A172 (cell line): Measurements from ENCODE around the gene FNBP1. TPM values are rescaled to one million over a fixed set of nuclear protein-coding genes. Genes with fewer than 3 reads are reported as not detected.
"Not testable (repeated sequence)": the region's sequence is repeated elsewhere in the genome, so short reads cannot be mapped to it uniquely, and the experiment has no call there.

Source experiments
- DNase-seq: peaks from one replicate; pipeline ENCODE4 v3.0.0-alpha.2; 2015; ENCODE audit warnings: low spot score
- total RNA-seq: library from RNA; depleted of rRNA; stranded (reverse); fragments of >200 nt; shearing (Covaris generic); gene quantifications from 2 replicates; pipeline ENCODE4 v1.2.3, GENCODE V29; 2014

FNBP1 gene
- total RNA-seq, 1 experiment from 2014 or later, result 28.4 TPM

DNA sequence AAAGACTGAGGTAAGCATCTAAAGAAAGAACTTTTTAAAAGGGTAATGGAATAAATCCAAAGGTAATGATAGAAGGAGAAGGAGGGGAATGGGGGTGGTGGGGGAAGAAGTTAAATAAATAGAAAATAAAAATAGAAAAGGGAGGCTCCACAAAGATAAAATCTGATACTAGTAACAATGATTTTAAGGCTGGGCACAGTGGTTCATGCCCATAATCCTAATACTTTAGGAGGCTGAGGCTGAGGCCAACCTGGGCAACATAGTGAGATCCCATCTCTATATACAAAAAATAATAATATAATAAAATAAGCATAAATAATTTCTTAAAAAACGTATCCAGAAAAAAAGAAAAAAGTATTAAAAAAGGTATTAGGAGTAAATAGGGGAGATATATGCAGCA lies 89.3 kb downstream of the FNBP1 start:
- DNase-seq, result no peak

- no peak for DNase-seq
Measured at GRCh38 chr9:129952337-129952736, 90.7 kb downstream of the FNBP1 start.

- no peak for DNase-seq
Measured at GRCh38 chr9:129949821-129950220, 93.2 kb downstream of the FNBP1 start.

GRCh38 chr9:129948626-129949025 lies 94.4 kb downstream of the FNBP1 start:
- DNase-seq, result not testable (repeated sequence)

GRCh38 chr9:129946246-129946995 lies 96.6 kb downstream of the FNBP1 start:
- DNase-seq, result no peak

GRCh38 chr9:129945314-129945713 lies 97.7 kb downstream of the FNBP1 start:
- DNase-seq, result no peak

DNA sequence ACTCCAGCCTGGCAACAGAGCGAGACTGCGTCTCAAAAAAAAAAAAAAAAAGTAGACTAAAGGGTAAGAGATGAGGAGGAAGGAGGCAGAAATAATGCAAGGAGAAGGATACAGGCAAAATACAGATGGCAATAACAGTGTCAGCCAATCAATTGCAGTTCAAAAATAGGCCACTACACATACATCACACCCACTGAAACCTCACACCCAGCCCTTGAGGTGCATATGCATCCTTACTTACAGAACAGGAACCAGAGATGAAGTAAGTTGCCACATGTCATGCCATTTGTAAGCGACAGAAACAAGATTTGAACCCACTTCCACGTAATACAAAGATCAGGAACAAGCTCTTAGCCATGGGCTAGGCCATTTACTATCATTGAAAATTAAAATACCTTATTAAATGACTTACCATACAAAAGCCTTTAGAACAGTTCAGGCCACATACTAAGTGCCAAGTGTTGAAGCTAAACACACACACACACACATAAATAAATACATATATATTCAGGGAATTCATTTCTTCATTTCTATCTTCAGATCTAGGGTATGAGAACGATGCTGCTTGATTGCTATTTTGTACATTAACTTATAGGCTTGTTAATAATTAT lies 98.4 kb downstream of the FNBP1 start:
- no peak for DNase-seq

DNA sequence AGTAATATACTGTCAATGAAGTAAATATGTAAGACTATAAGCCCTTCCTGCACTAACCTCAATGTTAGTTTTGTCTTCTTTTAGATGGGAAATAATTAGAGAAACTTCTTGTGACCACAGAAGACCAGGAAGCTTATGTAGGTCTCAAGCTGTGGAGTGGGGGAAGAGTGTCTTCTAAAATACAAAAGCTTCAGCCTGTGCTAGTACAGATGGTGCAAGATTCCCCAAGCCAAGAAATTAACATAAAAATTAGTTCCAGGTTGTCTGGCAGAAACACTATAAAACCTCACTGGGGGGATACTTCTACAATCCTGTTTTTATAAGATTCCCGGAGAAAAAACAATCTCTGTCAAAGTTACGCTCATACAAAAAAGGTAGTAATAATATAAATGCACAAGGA lies 103.6 kb downstream of the FNBP1 start:
- no peak for DNase-seq

GRCh38 chr9:129938291-129938979 lies 104.6 kb downstream of the FNBP1 start:
- no peak for DNase-seq

DNA sequence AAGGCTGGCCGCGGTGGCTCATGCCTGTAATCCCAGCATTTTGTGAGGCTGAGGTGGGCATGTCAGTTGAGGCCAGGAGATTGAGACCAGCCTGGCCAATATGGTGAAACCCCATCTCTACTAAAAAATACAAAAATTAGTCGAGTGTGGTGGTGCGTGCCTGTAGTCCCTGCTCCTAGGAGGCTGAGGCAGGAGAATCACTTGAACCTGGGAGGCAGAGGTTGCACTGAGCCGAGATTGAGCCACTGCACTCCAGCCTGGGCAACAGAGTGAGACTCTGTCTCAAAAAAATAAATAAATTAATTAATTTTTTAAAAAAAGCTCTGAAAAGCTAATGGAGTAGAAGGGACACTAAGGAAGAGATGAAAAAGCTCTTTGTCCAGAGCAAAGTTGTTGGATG lies 105.1 kb downstream of the FNBP1 start:
- not testable (repeated sequence) for DNase-seq

GRCh38 chr9:129936222-129936621 lies 106.8 kb downstream of the FNBP1 start:
- DNase-seq, result no peak

GRCh38 chr9:129934780-129935179 lies 108.2 kb downstream of the FNBP1 start:
- DNase-seq, result no peak

GRCh38 chr9:129934041-129934591 lies 108.9 kb downstream of the FNBP1 start:
- DNase-seq, result no peak

DNA sequence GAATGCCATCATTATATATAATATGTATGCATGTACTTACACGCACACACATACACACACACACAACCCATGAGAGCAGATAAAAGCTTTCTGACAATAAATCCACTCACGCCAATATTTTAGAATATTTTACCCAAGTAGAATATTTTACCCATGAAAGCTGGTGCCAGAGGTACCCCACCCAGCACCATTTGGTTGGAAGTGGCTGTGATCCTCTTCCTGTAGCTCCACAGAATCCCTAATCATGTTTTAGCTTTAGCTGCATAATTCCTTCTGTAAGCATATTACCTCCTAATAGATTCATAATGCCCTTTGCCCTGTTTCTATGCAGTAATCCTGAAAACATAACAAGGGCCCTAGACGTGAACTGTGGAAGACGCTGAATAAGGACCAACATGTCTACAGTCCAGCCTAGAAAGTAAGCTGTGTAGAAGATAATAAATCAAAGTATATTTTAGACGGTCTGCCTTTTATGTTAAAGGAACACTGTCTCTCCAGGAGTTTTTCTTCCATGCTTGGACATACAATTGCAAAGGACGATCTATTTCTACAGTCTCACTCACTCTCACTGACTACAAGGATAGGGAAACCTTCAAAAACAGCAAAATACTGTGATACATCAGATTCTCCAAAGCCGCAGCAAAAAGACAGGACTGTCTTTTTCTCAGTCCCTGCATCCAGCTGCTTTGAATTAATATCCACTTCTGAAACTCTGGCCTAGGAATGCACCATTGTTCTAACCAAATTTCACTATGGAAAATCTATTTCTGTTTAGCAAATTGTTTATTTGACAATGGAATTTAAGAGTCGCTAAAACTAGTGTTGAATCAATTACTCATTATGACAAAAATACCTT lies 109.6 kb downstream of the FNBP1 start:
- no peak for DNase-seq

DNA sequence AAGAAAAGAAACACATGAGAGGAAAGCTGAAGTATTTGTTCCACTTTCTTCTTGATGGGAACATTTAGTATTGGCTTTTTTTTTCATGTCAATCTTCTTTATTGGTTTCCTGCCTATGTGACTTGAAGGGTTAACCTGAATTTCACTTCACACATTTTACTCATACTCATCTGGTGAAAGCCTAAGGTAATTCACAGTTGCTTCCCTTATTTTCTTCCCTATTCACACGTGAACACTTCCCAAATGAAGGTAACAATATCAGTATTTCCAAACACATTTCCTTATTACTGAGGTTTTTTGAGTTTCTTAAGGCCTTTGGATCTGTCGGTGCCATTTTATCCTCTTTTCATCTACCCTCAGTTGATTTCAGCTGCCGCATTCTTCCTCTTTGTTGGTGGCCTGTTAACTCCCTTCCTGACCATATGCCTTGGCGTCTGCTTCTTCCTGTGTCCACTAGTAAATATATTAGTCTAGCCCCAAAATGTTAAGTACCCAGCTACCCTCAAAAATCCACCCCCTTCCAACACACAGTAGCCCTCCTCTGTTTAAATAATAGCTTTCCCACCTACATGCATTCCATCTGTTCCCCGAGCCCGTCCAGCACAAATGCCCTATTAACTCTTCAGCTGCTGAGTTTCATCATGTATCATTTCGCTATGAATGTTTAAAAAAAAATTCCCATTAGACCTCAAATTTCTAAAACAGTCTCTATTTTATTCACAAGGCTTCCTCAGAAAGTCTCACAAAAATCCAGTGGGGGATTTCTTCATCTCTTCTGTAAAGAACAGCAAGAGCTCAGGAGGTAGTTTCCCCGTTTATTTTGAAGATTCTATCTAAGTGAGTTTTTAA lies 110.5 kb downstream of the FNBP1 start:
- no peak for DNase-seq

DNA sequence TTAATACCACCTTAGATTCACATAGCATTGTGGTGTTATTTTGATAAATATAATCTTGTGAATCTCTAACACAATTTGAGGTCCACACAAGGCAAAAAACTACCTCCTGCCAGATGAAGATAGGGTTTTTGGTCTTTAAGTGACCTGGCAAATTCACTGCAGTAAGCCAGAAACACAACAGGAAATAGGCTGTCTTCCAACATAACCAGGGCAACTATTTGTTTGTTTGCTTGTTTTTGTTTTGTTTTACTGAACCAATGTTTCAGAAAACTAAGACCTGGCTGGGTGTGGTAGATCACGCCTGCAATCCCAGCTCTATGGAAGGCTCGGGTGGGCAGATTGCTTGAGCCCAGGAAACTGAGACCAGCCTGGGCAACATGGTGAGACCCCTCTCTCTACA lies 112.2 kb downstream of the FNBP1 start:
- DNase-seq, result no peak

- no peak for DNase-seq
Measured at GRCh38 chr9:129929496-129930125, 113.4 kb downstream of the FNBP1 start.

DNA sequence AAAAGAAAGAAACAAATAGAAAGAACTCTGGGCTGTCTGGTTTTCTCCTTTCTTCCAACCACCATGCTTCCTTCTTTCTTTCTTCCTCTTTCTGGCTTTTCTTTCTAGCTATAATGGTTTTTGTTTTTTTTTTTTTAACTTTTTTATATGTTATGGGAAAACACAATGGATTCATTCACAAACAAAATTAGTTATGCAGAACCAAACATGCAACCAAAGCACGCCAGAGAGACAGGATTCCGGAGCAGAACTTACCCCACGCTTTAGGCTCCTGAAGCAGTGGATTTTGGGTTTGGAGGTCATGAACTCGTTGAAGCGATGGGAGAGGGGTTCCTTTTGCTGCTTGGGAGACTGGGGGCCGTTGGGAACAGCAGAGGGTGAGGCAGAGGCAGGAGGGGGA lies 119.4 kb downstream of the FNBP1 start:
- no peak for DNase-seq

DNA sequence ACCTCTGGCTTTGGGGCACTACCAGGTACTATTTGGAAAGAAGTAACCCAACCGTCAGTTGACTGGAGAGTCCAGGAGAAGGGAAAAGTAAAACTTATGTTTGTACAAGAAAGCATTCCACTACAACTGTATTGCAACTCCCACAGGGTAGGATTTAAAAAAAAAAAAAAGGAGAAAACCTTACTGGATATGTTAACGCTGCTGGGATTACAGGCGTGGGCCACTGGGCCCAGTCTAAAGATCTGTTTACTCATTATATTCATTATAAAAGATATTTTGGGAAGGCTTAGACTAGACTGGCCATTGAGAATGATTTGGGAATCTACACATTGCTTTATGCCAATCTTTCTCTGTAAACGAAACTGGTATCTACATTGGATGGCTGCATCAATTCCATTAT lies 121.1 kb downstream of the FNBP1 start:
- DNase-seq, result no peak

GRCh38 chr9:129919841-129920240 lies 123.1 kb downstream of the FNBP1 start:
- no peak for DNase-seq
